ENCODE results near the gene ABLIM3. TPM values are rescaled to one million over a fixed set of nuclear protein-coding genes. Genes with fewer than 3 reads are reported as not detected.

The ABLIM3 gene
- polyA plus RNA-seq, 1 of the 3 experiments (the other 2 are of a cell fraction) = 5.9 TPM

DNA sequence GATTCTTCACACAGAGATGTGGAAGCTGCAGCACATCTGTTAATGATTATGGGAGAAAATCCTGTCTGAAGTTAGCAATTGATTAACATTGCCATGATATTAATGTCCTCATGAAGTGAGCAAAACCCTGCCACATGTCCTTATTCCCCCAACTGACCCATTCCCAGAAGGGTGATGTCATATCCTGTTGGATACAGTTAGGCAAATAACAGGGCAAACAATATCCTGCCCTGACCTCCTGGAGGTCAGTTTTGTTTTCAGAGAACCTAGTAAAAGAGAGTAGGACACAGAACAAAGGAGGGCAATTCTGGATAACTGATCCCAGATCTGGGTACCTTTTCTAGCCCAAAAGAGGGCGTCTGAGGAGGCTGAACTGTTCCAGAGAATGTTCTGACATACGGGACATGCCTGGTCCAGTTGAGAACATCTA, 11.0 kb downstream of the ABLIM3 start:
- Histone ChIP-seq H3K4me2 (peak overlapping the region; percentile 9; the same call in 1 of the 2 replicates), H3F3A (replicated peaks; ENCODE audit: insufficient read depth) (peaks cover 4% of the 10 kb centered on the region), H2AFZ (ENCODE audit: low read depth) (peak overlapping the region; percentile 24; the same call in 1 of the 2 replicates), H4K20me1 (ENCODE audit: insufficient read depth) (no peaks in the 10 kb centered on the region), H3K9me3 (no peaks in the 10 kb centered on the region), H3K9ac (no peak overlapping the region), H3K79me2 (ENCODE audit: insufficient read depth) (no peaks in the 10 kb centered on the region; the same call in 1 of the 2 replicates), H3K27ac (ENCODE audit: low read depth in 2 of 2, low read length in 1 of 2) (peak overlapping the region in 1 of 2 experiments; percentile 33; a peak in 2 of 4 replicates), H3K9me2 (no peaks in the 10 kb centered on the region), H3K36me3 (replicated peaks in 1 of 2; ENCODE audit: control insufficient read depth in 1 of 2, insufficient read depth in 2 of 2, low read length in 1 of 2) (no peaks in the 10 kb centered on the region), H3K27me3 (ENCODE audit: insufficient read depth) (no peaks in the 10 kb centered on the region), H3K4me1 (ENCODE audit: control insufficient read depth in 1 of 2, insufficient read depth in 2 of 2, low read depth in 1 of 2, low read length in 1 of 2) (peaks cover 0 to 17% of the 10 kb centered on the region in 2 experiments), H3K4me3 (ENCODE audit: low read depth in 2 of 2, low read length in 1 of 2) (no peak overlapping the region)
- DNase-seq = no peak
- 87% methylated on average over 2 of the region's 2 CpGs for WGBS (ENCODE audit: low lambda C conversion rate)
- ChIA-PET POLR2A (no interaction called here), CTCF (interaction anchor here (1.0 to 4.1 kb wide), 2 partner anchors 11 to 14 kb away, joined by 3 to 17 read pairs; partner anchors contain the start of gene ABLIM3)
- peak; percentile 75 for TF ChIP-seq TCF12 (IDR thresholded peaks at IDR 0.05)
- 0 out of 2 replicates have a peak, but pooled peaks have one; percentile 9 for TF ChIP-seq JUND (IDR thresholded peaks at IDR 0.05)
- TF ChIP-seq FOXJ3 (CRISPR knock-in tag; IDR thresholded peaks at IDR 0.05) = no peak
- TF ChIP-seq, protein P1, sequence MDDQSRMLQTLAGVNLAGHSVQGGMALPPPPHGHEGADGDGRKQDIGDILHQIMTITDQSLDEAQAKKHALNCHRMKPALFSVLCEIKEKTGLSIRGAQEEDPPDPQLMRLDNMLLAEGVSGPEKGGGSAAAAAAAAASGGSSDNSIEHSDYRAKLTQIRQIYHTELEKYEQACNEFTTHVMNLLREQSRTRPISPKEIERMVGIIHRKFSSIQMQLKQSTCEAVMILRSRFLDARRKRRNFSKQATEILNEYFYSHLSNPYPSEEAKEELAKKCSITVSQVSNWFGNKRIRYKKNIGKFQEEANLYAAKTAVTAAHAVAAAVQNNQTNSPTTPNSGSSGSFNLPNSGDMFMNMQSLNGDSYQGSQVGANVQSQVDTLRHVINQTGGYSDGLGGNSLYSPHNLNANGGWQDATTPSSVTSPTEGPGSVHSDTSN (IDR thresholded peaks at IDR 0.05) = 0 out of 2 replicates have a peak, but pooled peaks have one; percentile 6

DNA sequence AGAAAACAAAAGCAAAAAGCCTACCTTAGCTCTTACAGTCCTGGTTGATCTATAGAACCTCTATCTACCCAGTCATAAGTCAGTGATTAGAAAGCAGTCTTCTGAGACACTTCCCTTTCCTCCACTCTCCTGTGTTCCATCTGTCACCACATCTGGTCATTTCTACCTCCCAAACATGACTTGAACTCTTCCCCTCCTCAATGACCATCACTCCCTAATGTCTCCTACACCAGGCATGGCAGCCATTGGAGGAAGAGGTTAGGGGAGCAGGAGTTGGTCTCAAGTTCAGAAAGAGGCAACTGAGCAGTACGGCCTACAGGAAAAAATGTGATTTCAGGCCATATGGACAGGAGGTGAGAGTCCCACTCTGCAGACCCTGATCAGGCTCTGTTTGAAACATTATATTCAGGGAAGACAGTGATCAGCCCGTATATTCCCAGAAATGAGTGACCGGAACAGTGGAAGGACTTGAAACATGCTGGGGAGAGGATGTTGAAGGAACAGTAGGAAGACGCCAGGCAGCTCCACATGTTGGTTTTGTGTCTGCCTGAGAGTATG, 12.0 kb downstream of the ABLIM3 start:
- Histone ChIP-seq H3K27me3 (ENCODE audit: insufficient read depth) (no peaks in the 10 kb centered on the region), H3K9me2 (no peaks in the 10 kb centered on the region), H3K27ac (ENCODE audit: low read depth in 2 of 2, low read length in 1 of 2) (no peak overlapping the region), H3K4me2 (no peak overlapping the region), H3K4me3 (ENCODE audit: low read depth in 2 of 2, low read length in 1 of 2) (no peak overlapping the region), H3K79me2 (ENCODE audit: insufficient read depth) (no peaks in the 10 kb centered on the region; the same call in 1 of the 2 replicates), H2AFZ (ENCODE audit: low read depth) (no peak overlapping the region), H3K4me1 (ENCODE audit: control insufficient read depth in 1 of 2, insufficient read depth in 2 of 2, low read depth in 1 of 2, low read length in 1 of 2) (peaks cover 0 to 17% of the 10 kb centered on the region in 2 experiments), H3K9ac (no peak overlapping the region), H3K36me3 (replicated peaks in 1 of 2; ENCODE audit: control insufficient read depth in 1 of 2, insufficient read depth in 2 of 2, low read length in 1 of 2) (no peaks in the 10 kb centered on the region), H3K9me3 (no peaks in the 10 kb centered on the region), H3F3A (replicated peaks; ENCODE audit: insufficient read depth) (peaks cover 4% of the 10 kb centered on the region), H4K20me1 (ENCODE audit: insufficient read depth) (no peaks in the 10 kb centered on the region)
- no peak for DNase-seq
- CTCF ChIA-PET = interaction anchor here (1.0 to 3.3 kb wide), 3 partner anchors 12 to 38 kb away, joined by 3 to 15 read pairs (median 4); partner anchors contain the start of gene ABLIM3
- WGBS (ENCODE audit: low lambda C conversion rate) = 94% methylated on average over 4 of the region's 4 CpGs
- TF ChIP-seq SIN3A (IDR thresholded peaks at IDR 0.05; ENCODE audit: borderline replicate concordance, low read depth, low read length) = no peak
- no peak for TF ChIP-seq NRF1 (IDR thresholded peaks at IDR 0.05; ENCODE audit: low read depth, low read length)
- no peak for TF ChIP-seq RXRA (IDR thresholded peaks at IDR 0.05; ENCODE audit: borderline replicate concordance, low read depth)
- TF ChIP-seq GATA2 (CRISPR knock-in tag; IDR thresholded peaks at IDR 0.05) = no peak
- TF ChIP-seq, protein P2, sequence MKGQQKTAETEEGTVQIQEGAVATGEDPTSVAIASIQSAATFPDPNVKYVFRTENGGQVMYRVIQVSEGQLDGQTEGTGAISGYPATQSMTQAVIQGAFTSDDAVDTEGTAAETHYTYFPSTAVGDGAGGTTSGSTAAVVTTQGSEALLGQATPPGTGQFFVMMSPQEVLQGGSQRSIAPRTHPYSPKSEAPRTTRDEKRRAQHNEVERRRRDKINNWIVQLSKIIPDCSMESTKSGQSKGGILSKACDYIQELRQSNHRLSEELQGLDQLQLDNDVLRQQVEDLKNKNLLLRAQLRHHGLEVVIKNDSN (IDR thresholded peaks at IDR 0.05; ENCODE audit: borderline replicate concordance, low read depth) = no peak
- TF ChIP-seq, protein P3, sequence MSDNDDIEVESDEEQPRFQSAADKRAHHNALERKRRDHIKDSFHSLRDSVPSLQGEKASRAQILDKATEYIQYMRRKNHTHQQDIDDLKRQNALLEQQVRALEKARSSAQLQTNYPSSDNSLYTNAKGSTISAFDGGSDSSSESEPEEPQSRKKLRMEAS (IDR thresholded peaks at IDR 0.05; ENCODE audit: low read depth) = no peak
- TF ChIP-seq TEAD4 (IDR thresholded peaks at IDR 0.05; ENCODE audit: borderline replicate concordance, insufficient read depth) = no peak
- POLR2A ChIA-PET = no interaction called here
